Neural progenitor cell (in vitro differentiated cells): ENCODE data around the gene GPR158.

Source experiments
- EZH2 ChIP-seq: fragments of 200-600 bp; sonication (generic); IDR thresholded peaks from 2 replicates; pipeline ENCODE4 v1.6.1; 2017; ENCODE audit warnings: antibody characterized with exemption, mild to moderate bottlenecking, moderate library complexity
- EZH2phosphoT487 ChIP-seq: fragments of 200-600 bp; sonication (generic); IDR thresholded peaks from 2 replicates; pipeline ENCODE4 v1.6.1; 2017; ENCODE audit warnings: antibody characterized with exemption
- TF ChIP-seq, protein P1 (sequence below): fragments of 200-600 bp; sonication (generic); IDR thresholded peaks from 2 replicates; pipeline ENCODE4 v1.5.1; 2017; ENCODE audit warnings: antibody characterized with exemption, mild to moderate bottlenecking

GRCh38 chr10:25280573-25280972 is 105.8 kb downstream of the GPR158 start:
- TF ChIP-seq, protein P1, sequence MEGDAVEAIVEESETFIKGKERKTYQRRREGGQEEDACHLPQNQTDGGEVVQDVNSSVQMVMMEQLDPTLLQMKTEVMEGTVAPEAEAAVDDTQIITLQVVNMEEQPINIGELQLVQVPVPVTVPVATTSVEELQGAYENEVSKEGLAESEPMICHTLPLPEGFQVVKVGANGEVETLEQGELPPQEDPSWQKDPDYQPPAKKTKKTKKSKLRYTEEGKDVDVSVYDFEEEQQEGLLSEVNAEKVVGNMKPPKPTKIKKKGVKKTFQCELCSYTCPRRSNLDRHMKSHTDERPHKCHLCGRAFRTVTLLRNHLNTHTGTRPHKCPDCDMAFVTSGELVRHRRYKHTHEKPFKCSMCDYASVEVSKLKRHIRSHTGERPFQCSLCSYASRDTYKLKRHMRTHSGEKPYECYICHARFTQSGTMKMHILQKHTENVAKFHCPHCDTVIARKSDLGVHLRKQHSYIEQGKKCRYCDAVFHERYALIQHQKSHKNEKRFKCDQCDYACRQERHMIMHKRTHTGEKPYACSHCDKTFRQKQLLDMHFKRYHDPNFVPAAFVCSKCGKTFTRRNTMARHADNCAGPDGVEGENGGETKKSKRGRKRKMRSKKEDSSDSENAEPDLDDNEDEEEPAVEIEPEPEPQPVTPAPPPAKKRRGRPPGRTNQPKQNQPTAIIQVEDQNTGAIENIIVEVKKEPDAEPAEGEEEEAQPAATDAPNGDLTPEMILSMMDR, result no peak
- TF ChIP-seq EZH2, result no peak
- no peak for TF ChIP-seq EZH2phosphoT487
